Measurements from ENCODE around the gene LRRIQ1. TPM values are rescaled to one million over a fixed set of nuclear protein-coding genes. Genes with fewer than 3 reads are reported as not detected.
A peak's percentile ranks its signal among the peaks of the same experiment; 100 is the strongest.

LRRIQ1 gene
- total RNA-seq, 1 experiment from 2014 or later = 0.40 TPM

GRCh38 chr12:85018098-85018497, 18.1 kb upstream of the LRRIQ1 start:
- Histone ChIP-seq H3K9me2 (replicated peaks; ENCODE audit: low read length) (no peaks in the 10 kb centered on the region), H3K9ac (ENCODE audit: low read length) (no peak overlapping the region), H2AFZ (ENCODE audit: low read length) (no peak overlapping the region), H4K20me1 (ENCODE audit: low read length) (no peaks in the 10 kb centered on the region), H3K36me3 (ENCODE audit: low read depth, low read length) (no peaks in the 10 kb centered on the region), H3K4me1 (ENCODE audit: insufficient read depth, low read length) (peaks cover 8% of the 10 kb centered on the region), H3K27me3 (ENCODE audit: low read length) (no peaks in the 10 kb centered on the region), H3K9me3 (ENCODE audit: low read length) (no peaks in the 10 kb centered on the region), H3K4me3 (ENCODE audit: low read length) (no peak overlapping the region), H3K4me2 (ENCODE audit: low read length) (no peak overlapping the region), H3F3A (ENCODE audit: low read length, unreplicated experiment) (no peaks in the 10 kb centered on the region), H3K27ac (ENCODE audit: low read length) (no peak overlapping the region), H3K79me2 (ENCODE audit: low read length) (no peaks in the 10 kb centered on the region)
- ChIA-PET POLR2A (ENCODE audit: unreplicated experiment) (no interaction called here), CTCF (no interaction called here)
- no peak for DNase-seq
- no TSS peak for BruUV-seq (replicated peaks)
- TF ChIP-seq EZH2phosphoT487 (IDR thresholded peaks at IDR 0.05; ENCODE audit: borderline replicate concordance, low read length) = no peak
- TF ChIP-seq EZH2 (IDR thresholded peaks at IDR 0.05; ENCODE audit: low read length, unreplicated experiment) = no peak
- no peak for TF ChIP-seq CTCF (conservative IDR thresholded peaks at IDR 0.05; ENCODE audit: low read depth, low read length)
- no peak for ATAC-seq
- intact Hi-C loops (cut with micrococcal nuclease) = no loop called here

GRCh38 chr12:85029456-85029855, 6.7 kb upstream of the LRRIQ1 start:
- Histone ChIP-seq H3K27ac (ENCODE audit: low read length) (no peak overlapping the region), H3K27me3 (ENCODE audit: low read length) (peaks cover 14% of the 10 kb centered on the region), H3K9me3 (ENCODE audit: low read length) (no peaks in the 10 kb centered on the region), H3K79me2 (ENCODE audit: low read length) (no peaks in the 10 kb centered on the region), H3K36me3 (ENCODE audit: low read depth, low read length) (no peaks in the 10 kb centered on the region), H3K4me3 (ENCODE audit: low read length) (no peak overlapping the region), H3F3A (ENCODE audit: low read length, unreplicated experiment) (no peaks in the 10 kb centered on the region), H4K20me1 (ENCODE audit: low read length) (no peaks in the 10 kb centered on the region), H3K4me2 (ENCODE audit: low read length) (no peak overlapping the region), H2AFZ (ENCODE audit: low read length) (no peak overlapping the region), H3K4me1 (ENCODE audit: insufficient read depth, low read length) (no peaks in the 10 kb centered on the region), H3K9me2 (replicated peaks; ENCODE audit: low read length) (no peaks in the 10 kb centered on the region), H3K9ac (ENCODE audit: low read length) (no peak overlapping the region)
- POLR2A ChIA-PET (ENCODE audit: unreplicated experiment) = interaction anchor here (0.7 kb wide), 1 partner anchor 103 kb away, joined by 3 read pairs; no protein-coding TSS in a partner anchor
- intact Hi-C loops (cut with micrococcal nuclease) = loop anchor here (1.0 to 2.0 kb wide), 3 partner anchors 27 to 155 kb away; no protein-coding TSS in a partner anchor
- no TSS peak for BruUV-seq (replicated peaks)
- DNase-seq = peak; percentile 71
- CTCF ChIA-PET = interaction anchor here (0.6 to 2.4 kb wide), 2 partner anchors 132 to 155 kb away, joined by 3 to 14 read pairs; no protein-coding TSS in a partner anchor
- peak; percentile 65; the same call in 1 of the 2 replicates for ATAC-seq
- TF ChIP-seq CTCF (conservative IDR thresholded peaks at IDR 0.05; ENCODE audit: low read depth, low read length) (peak; percentile 73), EZH2 (IDR thresholded peaks at IDR 0.05; ENCODE audit: low read length, unreplicated experiment) (no peak)

GRCh38 chr12:85036733-85037132, 582 bp downstream of the LRRIQ1 start:
- no peak overlapping the region for H3K27ac ChIP-seq (ENCODE audit: low read length)
- intact Hi-C loops (cut with micrococcal nuclease) = no loop called here

More at GRCh38 chr12:85036733-85037132, 582 bp downstream of the LRRIQ1 start:
- Histone ChIP-seq H3K4me1 (ENCODE audit: insufficient read depth, low read length) (peaks cover 4% of the 10 kb centered on the region), H3K27me3 (ENCODE audit: low read length) (peaks cover 2% of the 10 kb centered on the region; the same call in 1 of the 2 replicates), H2AFZ (ENCODE audit: low read length) (peak overlapping the region; percentile 100), H3F3A (ENCODE audit: low read length, unreplicated experiment) (no peaks in the 10 kb centered on the region), H3K4me3 (ENCODE audit: low read length) (peak overlapping the region; percentile 93), H3K36me3 (ENCODE audit: low read depth, low read length) (no peaks in the 10 kb centered on the region), H3K9ac (ENCODE audit: low read length) (peak overlapping the region; percentile 48; the same call in 1 of the 2 replicates), H4K20me1 (ENCODE audit: low read length) (no peaks in the 10 kb centered on the region), H3K4me2 (ENCODE audit: low read length) (peak overlapping the region; percentile 95), H3K9me3 (ENCODE audit: low read length) (no peaks in the 10 kb centered on the region), H3K9me2 (replicated peaks; ENCODE audit: low read length) (no peaks in the 10 kb centered on the region), H3K79me2 (ENCODE audit: low read length) (no peaks in the 10 kb centered on the region)
- ATAC-seq = peak; percentile 32; the same call in 1 of the 2 replicates
- DNase-seq = no peak
- no peak for TF ChIP-seq CTCF (conservative IDR thresholded peaks at IDR 0.05; ENCODE audit: low read depth, low read length)
- TF ChIP-seq EZH2 (IDR thresholded peaks at IDR 0.05; ENCODE audit: low read length, unreplicated experiment) = no peak
- no peak for TF ChIP-seq EZH2phosphoT487 (IDR thresholded peaks at IDR 0.05; ENCODE audit: borderline replicate concordance, low read length)
- POLR2A ChIA-PET (ENCODE audit: unreplicated experiment) = no interaction called here
- CTCF ChIA-PET = interaction anchor here (0.5 kb wide), 1 partner anchor 114 kb away, joined by 3 read pairs; no protein-coding TSS in a partner anchor
- no TSS peak for BruUV-seq (replicated peaks)
